Keratinocyte (primary cell): ENCODE results near the gene KLHL29. TPM values are rescaled to one million over a fixed set of nuclear protein-coding genes. Genes with fewer than 3 reads are reported as not detected.
"Not testable (repeated sequence)": the region's sequence is repeated elsewhere in the genome, so short reads cannot be mapped to it uniquely, and the experiment has no call there.

Source experiments
- DNase-seq: peaks from one replicate; pipeline ENCODE4 v3.0.0-alpha.2; 2011; ENCODE audit warnings: low read depth, missing footprints, low spot score
- FAIRE-seq: peaks from 2 replicates; lab custom pipeline; 2011; peaks lifted over from hg19 to GRCh38; lab: Jason Lieb, UNC
- H2AFZ ChIP-seq: 2 replicates; pipeline ENCODE4 v1.6.0; 2012; ENCODE audit warnings: low read length, control low read depth, inconsistent platforms; ENCODE audit not compliant: control insufficient read depth
- H3K27ac ChIP-seq: 2 replicates; pipeline ENCODE4 v1.5.1; 2011; ENCODE audit warnings: low read length; ENCODE audit not compliant: control insufficient read depth, insufficient read depth
- H3K27me3 ChIP-seq: 3 replicates; pipeline ENCODE4 v1.6.0; 2011; ENCODE audit warnings: low read length; ENCODE audit not compliant: control insufficient read depth, insufficient read depth; ENCODE audit errors: extremely low read depth
- H3K36me3 ChIP-seq, 2 experiments: 2 replicates in 1 of 2; 3 replicates in 1 of 2; pipeline ENCODE4 v1.5.1; 2011; ENCODE audit warnings: low read length in 2 of 2, mild to moderate bottlenecking in 1 of 2; ENCODE audit not compliant: control insufficient read depth in 2 of 2, insufficient read depth in 2 of 2; ENCODE audit errors: extremely low read depth in 1 of 2
- H3K4me1 ChIP-seq: 3 replicates; pipeline ENCODE4 v1.5.1; 2011; ENCODE audit warnings: low read length; ENCODE audit not compliant: control insufficient read depth, insufficient read depth; ENCODE audit errors: extremely low read depth
- H3K4me2 ChIP-seq: 3 replicates; pipeline ENCODE4 v1.6.0; 2011; ENCODE audit warnings: low read depth, low read length; ENCODE audit not compliant: control insufficient read depth, insufficient read depth; ENCODE audit errors: extremely low read depth
- H3K4me3 ChIP-seq, 3 experiments: fragments of 200-600 bp in 1 of 3; sonication (generic) in 1 of 3; 2 replicates in 2 of 3; 3 replicates in 1 of 3; pipeline ENCODE4 v1.5.1; 2011 to 2016; ENCODE audit warnings: low read length in 3 of 3, mild to moderate bottlenecking in 3 of 3, control low read depth in 2 of 3, inconsistent platforms in 1 of 3, low read depth in 1 of 3, mixed read lengths in 1 of 3, mixed run types in 1 of 3, moderate library complexity in 1 of 3; ENCODE audit not compliant: control insufficient read depth in 2 of 3, insufficient read depth in 2 of 3; ENCODE audit errors: extremely low read depth in 1 of 3
- H3K79me2 ChIP-seq: 2 replicates; pipeline ENCODE4 v1.6.0; 2012; ENCODE audit warnings: low read length; ENCODE audit not compliant: control insufficient read depth, insufficient read depth
- H3K9ac ChIP-seq: 3 replicates; pipeline ENCODE4 v1.6.0; 2011; ENCODE audit warnings: low read length; ENCODE audit not compliant: control insufficient read depth, insufficient read depth; ENCODE audit errors: extremely low read depth
- H3K9me1 ChIP-seq: 3 replicates; pipeline ENCODE4 v1.6.0; 2011; ENCODE audit warnings: low read length; ENCODE audit not compliant: control insufficient read depth, insufficient read depth; ENCODE audit errors: extremely low read depth
- H3K9me3 ChIP-seq: 2 replicates; pipeline ENCODE4 v1.5.1; 2012; ENCODE audit warnings: low read depth, low read length; ENCODE audit not compliant: control insufficient read depth
- H4K20me1 ChIP-seq: 3 replicates; pipeline ENCODE4 v1.6.0; 2011; ENCODE audit warnings: low read length; ENCODE audit not compliant: control insufficient read depth, insufficient read depth; ENCODE audit errors: extremely low read depth
- CTCF ChIP-seq, 3 experiments: IDR thresholded peaks in 1 of 3; conservative IDR thresholded peaks in 1 of 3; optimal IDR thresholded peaks in 1 of 3; 2 replicates in 2 of 3; 3 replicates in 1 of 3; pipeline versions ENCODE3 to v1.5.1; 2011; ENCODE audit warnings: low read length in 3 of 3, mild to moderate bottlenecking in 3 of 3, moderate library complexity in 2 of 3, control low read depth in 1 of 3, inconsistent platforms in 1 of 3; ENCODE audit not compliant: insufficient read depth in 2 of 3; ENCODE audit errors: extremely low read depth in 1 of 3
- EZH2 ChIP-seq: IDR thresholded peaks from one replicate; pipeline ENCODE4 v1.6.1; 2012; ENCODE audit warnings: inconsistent platforms, mild to moderate bottlenecking, low read length, moderate library complexity
- dilution Hi-C: fragments of 300-500 bp; cut with MboI; formaldehyde crosslinking; loops from one replicate; pipeline ENCODE4 v1.7.0; 2020; ENCODE audit warnings: low sequenced_read_pairs; ENCODE audit not compliant: extremely low pct_ligation_motif_present
- polyA plus RNA-seq, 5 experiments: library from polyadenylated mRNA; depleted of rRNA in 3 of 5; stranded (reverse) in 3 of 5; stranded (forward) in 1 of 5; unstranded in 1 of 5; fragments of >200 nt; gene quantifications; 1 replicate in 1 of 5; 2 replicates in 3 of 5; 3 replicates in 1 of 5; pipeline versions ENCODE4 v1.2.1 to v1.2.3, GENCODE V29; 2011 to 2012; ENCODE audit warnings: missing spikeins in 2 of 5, low read depth in 1 of 5, low replicate concordance in 1 of 5

The KLHL29 gene
- polyA plus RNA-seq, 1 donor (not counting 4 experiments of a cell fraction or from before 2014, with no cell fraction given): 4.7 TPM

GRCh38 chr2:23722255-23722654 lies 337.3 kb downstream of the KLHL29 start:
- peaks cover 4% of the 10 kb centered on the region for H3K9me3 ChIP-seq
- no peaks in the 10 kb centered on the region for H3K36me3 ChIP-seq
- no peaks in the 10 kb centered on the region for H3K9me1 ChIP-seq
- H3K4me1 ChIP-seq: no peaks in the 10 kb centered on the region
- H3K27me3 ChIP-seq: no peaks in the 10 kb centered on the region
- dilution Hi-C loops: no loop called here
- H3K4me3 ChIP-seq: no peak overlapping the region
- no peak overlapping the region for H3K9ac ChIP-seq
- H4K20me1 ChIP-seq: no peaks in the 10 kb centered on the region
- FAIRE-seq: no peak
- no peak overlapping the region for H3K4me2 ChIP-seq
- H3K27ac ChIP-seq: no peak overlapping the region
- no peaks in the 10 kb centered on the region for H3K79me2 ChIP-seq
- TF ChIP-seq EZH2 (no peak), CTCF (optimal IDR thresholded peaks at IDR 0.05 in 1 of 3, IDR thresholded peaks at IDR 0.05 in 1 of 3, conservative IDR thresholded peaks at IDR 0.05 in 1 of 3; ENCODE audit: extremely low read depth in 1 of 3, insufficient read depth in 2 of 3, low read length in 3 of 3) (no peak)
- DNase-seq: no peak
- H2AFZ ChIP-seq: no peak overlapping the region

GRCh38 chr2:23723029-23723428 lies 338.1 kb downstream of the KLHL29 start:
- H3K36me3 ChIP-seq, H3K9ac ChIP-seq, H3K27me3 ChIP-seq, dilution Hi-C loops, H3K9me1 ChIP-seq, H2AFZ ChIP-seq, FAIRE-seq, H4K20me1 ChIP-seq, H3K4me2 ChIP-seq, H3K4me3 ChIP-seq, H3K27ac ChIP-seq, H3K9me3 ChIP-seq, H3K4me1 ChIP-seq, H3K79me2 ChIP-seq: not testable (repeated sequence)
- peak; percentile 26 for DNase-seq

- Histone ChIP-seq H2AFZ (no peak overlapping the region), H3K27me3 (no peaks in the 10 kb centered on the region), H3K9me1 (no peaks in the 10 kb centered on the region), H3K27ac (no peak overlapping the region), H4K20me1 (no peaks in the 10 kb centered on the region), H3K9me3 (no peaks in the 10 kb centered on the region), H3K4me1 (no peaks in the 10 kb centered on the region), H3K36me3 (no peaks in the 10 kb centered on the region), H3K79me2 (no peaks in the 10 kb centered on the region), H3K4me3 (no peak overlapping the region), H3K9ac (no peak overlapping the region), H3K4me2 (no peak overlapping the region)
- DNase-seq (no peak), FAIRE-seq (no peak)
- no peak for TF ChIP-seq EZH2
- no peak for TF ChIP-seq CTCF (optimal IDR thresholded peaks at IDR 0.05 in 1 of 3, IDR thresholded peaks at IDR 0.05 in 1 of 3, conservative IDR thresholded peaks at IDR 0.05 in 1 of 3; ENCODE audit: extremely low read depth in 1 of 3, insufficient read depth in 2 of 3, low read length in 3 of 3)
- dilution Hi-C loops: no loop called here
Measured at GRCh38 chr2:23734416-23734815, 349.4 kb downstream of the KLHL29 start.

- H3K27ac ChIP-seq, H3K4me1 ChIP-seq, H3K36me3 ChIP-seq, FAIRE-seq, DNase-seq, H4K20me1 ChIP-seq, H3K9me3 ChIP-seq, H3K4me3 ChIP-seq, dilution Hi-C loops, H3K27me3 ChIP-seq, H2AFZ ChIP-seq, H3K9me1 ChIP-seq, H3K9ac ChIP-seq, H3K4me2 ChIP-seq, H3K79me2 ChIP-seq: not testable (repeated sequence)
Measured at GRCh38 chr2:23736783-23737182, 351.8 kb downstream of the KLHL29 start.
